ENCODE results near the gene CHMP1B.
A peak's percentile ranks its signal among the peaks of the same experiment; 100 is the strongest.
"Not testable (repeated sequence)": the region's sequence is repeated elsewhere in the genome, so short reads cannot be mapped to it uniquely, and the experiment has no call there.

CHMP1B gene

GRCh38 chr18:11840493-11840892 lies 10.7 kb upstream of the CHMP1B start:
- DNase-seq: no peak

- DNase-seq: no peak
Observed at GRCh38 chr18:11842562-11842961, 8.7 kb upstream of the CHMP1B start.

GRCh38 chr18:11844436-11844835 lies 6.8 kb upstream of the CHMP1B start:
- DNase-seq: no peak

GRCh38 chr18:11845654-11846053 lies 5.6 kb upstream of the CHMP1B start:
- no peak for DNase-seq

GRCh38 chr18:11847811-11848210 lies 3.4 kb upstream of the CHMP1B start:
- no peak for DNase-seq

GRCh38 chr18:11849279-11849678 lies 1.9 kb upstream of the CHMP1B start:
- no peak for DNase-seq

- peak; percentile 39 to 45 for DNase-seq
Observed at GRCh38 chr18:11849841-11850634, 1.2 kb upstream of the CHMP1B start.

GRCh38 chr18:11850821-11851145 lies 430 bp upstream of the CHMP1B start:
- DNase-seq: peak in 1 of 2 donors; percentile 47

- peak; percentile 36 to 64 for DNase-seq
Observed at GRCh38 chr18:11851806-11852337, 659 bp downstream of the CHMP1B start.

- DNase-seq: not testable (repeated sequence)
Observed at GRCh38 chr18:11854554-11854953, 3.3 kb downstream of the CHMP1B start.

- DNase-seq: peak; percentile 75 to 91
Observed at GRCh38 chr18:11857177-11857887, 6.1 kb downstream of the CHMP1B start.

GRCh38 chr18:11859282-11859830 lies 8.1 kb downstream of the CHMP1B start:
- DNase-seq: no peak

- DNase-seq: peak in 1 of 2 donors; percentile 24
Observed at GRCh38 chr18:11859903-11860407, 8.7 kb downstream of the CHMP1B start.

- DNase-seq: no peak
Observed at GRCh38 chr18:11860594-11861450, 9.6 kb downstream of the CHMP1B start.

GRCh38 chr18:11861583-11862288 lies 10.5 kb downstream of the CHMP1B start:
- DNase-seq: no peak

- no peak for DNase-seq
Observed at GRCh38 chr18:11862468-11863137, 11.4 kb downstream of the CHMP1B start.

- no peak for DNase-seq
Observed at GRCh38 chr18:11864471-11864870, 13.3 kb downstream of the CHMP1B start.

GRCh38 chr18:11865071-11865470 lies 13.9 kb downstream of the CHMP1B start:
- no peak for DNase-seq

GRCh38 chr18:11866329-11866728 lies 15.1 kb downstream of the CHMP1B start:
- no peak for DNase-seq

- DNase-seq: no peak
Observed at GRCh38 chr18:11866764-11867163, 15.6 kb downstream of the CHMP1B start.

GRCh38 chr18:11868230-11868629 lies 17.0 kb downstream of the CHMP1B start:
- DNase-seq: no peak

All from inflammatory macrophage (primary cell).